Fibroblast of lung (primary cell): ENCODE results near the gene RAPGEF3. TPM values are rescaled to one million over a fixed set of nuclear protein-coding genes. Genes with fewer than 3 reads are reported as not detected.

Experiments
- DNase-seq, 2 donors: peaks; one replicate each; pipeline versions ENCODE4 v3.0.0 to v3.0.0-alpha.2; 2010; ENCODE audit warnings: low read depth in 2 of 2
- H2AFZ ChIP-seq: 2 replicates; pipeline ENCODE4 v1.5.1; 2012; ENCODE audit warnings: low read length, control low read depth, inconsistent platforms
- H3K27ac ChIP-seq: 2 replicates; pipeline ENCODE4 v1.5.1; 2011; ENCODE audit warnings: low read length, control low read depth; ENCODE audit not compliant: insufficient read depth
- H3K27me3 ChIP-seq: 2 replicates; pipeline ENCODE4 v1.5.1; 2011; ENCODE audit warnings: mild to moderate bottlenecking, low read length; ENCODE audit not compliant: control insufficient read depth, insufficient read depth
- H3K36me3 ChIP-seq: 2 replicates; pipeline ENCODE4 v1.5.1; 2011; ENCODE audit warnings: low read length; ENCODE audit not compliant: control insufficient read depth, insufficient read depth
- H3K4me1 ChIP-seq: 2 replicates; pipeline ENCODE4 v1.5.1; 2011; ENCODE audit warnings: low read length; ENCODE audit not compliant: control insufficient read depth, insufficient read depth; ENCODE audit errors: extremely low read depth
- H3K4me2 ChIP-seq: 2 replicates; pipeline ENCODE4 v1.5.1; 2011; ENCODE audit warnings: low read length, control low read depth; ENCODE audit not compliant: insufficient read depth; ENCODE audit errors: extremely low read depth
- H3K4me3 ChIP-seq, 4 experiments: fragments of 200-600 bp in 1 of 4; sonication (generic) in 1 of 4; replicated peaks in 1 of 4; 2 replicates each; pipeline ENCODE4 v1.5.1; 2011 to 2016; ENCODE audit warnings: low read length in 4 of 4, low read depth in 3 of 4, mild to moderate bottlenecking in 3 of 4, control low read depth in 2 of 4, inconsistent platforms in 1 of 4, mixed read lengths in 1 of 4; ENCODE audit not compliant: insufficient read depth in 1 of 4; ENCODE audit errors: control extremely low read depth in 1 of 4
- H3K79me2 ChIP-seq: 2 replicates; pipeline ENCODE4 v1.5.1; 2012; ENCODE audit warnings: mild to moderate bottlenecking, low read length, inconsistent platforms; ENCODE audit not compliant: control insufficient read depth, insufficient read depth
- H3K9ac ChIP-seq: 2 replicates; pipeline ENCODE4 v1.5.1; 2011; ENCODE audit warnings: mild to moderate bottlenecking, low read length, control low read depth; ENCODE audit not compliant: insufficient read depth
- H3K9me3 ChIP-seq: 2 replicates; pipeline ENCODE4 v1.5.1; 2012; ENCODE audit warnings: low read depth, low read length; ENCODE audit not compliant: control insufficient read depth, insufficient read depth
- H4K20me1 ChIP-seq: 2 replicates; pipeline ENCODE4 v1.5.1; 2011; ENCODE audit warnings: low read length; ENCODE audit not compliant: control insufficient read depth, insufficient read depth; ENCODE audit errors: extremely low read depth
- EZH2 ChIP-seq: IDR thresholded peaks from 2 replicates; pipeline ENCODE4 v1.5.1; 2012; ENCODE audit warnings: low read length, control low read depth, mild to moderate bottlenecking; ENCODE audit errors: missing control alignments
- polyA plus RNA-seq, 2 donors: library from polyadenylated mRNA; depleted of rRNA in 1 of 2; stranded (reverse) in 1 of 2; unstranded in 1 of 2; fragments of >200 nt; gene quantifications; 2 replicates each; pipeline ENCODE4 v1.2.1, GENCODE V29; 2011 to 2012; ENCODE audit warnings: missing spikeins in 1 of 2
- total RNA-seq: library from RNA; depleted of rRNA; stranded (reverse); fragments of >200 nt; gene quantifications from 2 replicates; pipeline ENCODE4 v1.2.1, GENCODE V29; 2014
- TF ChIP-seq, protein P1 (sequence below), 2 donors: IDR thresholded peaks in 1 of 2; conservative IDR thresholded peaks in 1 of 2; 1 replicate in 1 of 2; 2 replicates in 1 of 2; pipeline ENCODE4 v1.5.1; 2011 to 2012; ENCODE audit warnings: low read length in 2 of 2, control low read depth in 1 of 2, inconsistent platforms in 1 of 2, low read depth in 1 of 2, mild to moderate bottlenecking in 1 of 2

The RAPGEF3 gene
- total and polyA plus RNA-seq, 2 donors (not counting 1 experiment from before 2014, with no cell fraction given): 0.83 to 2.8 TPM

- Histone ChIP-seq H3K4me2 (no peak overlapping the region), H3K27me3 (no peaks in the 10 kb centered on the region), H3K4me3 (no peak overlapping the region), H3K36me3 (peaks cover 70% of the 10 kb centered on the region), H3K9ac (no peak overlapping the region), H3K9me3 (no peaks in the 10 kb centered on the region), H2AFZ (no peak overlapping the region), H3K4me1 (no peaks in the 10 kb centered on the region), H3K27ac (no peak overlapping the region), H4K20me1 (no peaks in the 10 kb centered on the region), H3K79me2 (no peaks in the 10 kb centered on the region)
- no peak for TF ChIP-seq EZH2
- TF ChIP-seq, protein P1, sequence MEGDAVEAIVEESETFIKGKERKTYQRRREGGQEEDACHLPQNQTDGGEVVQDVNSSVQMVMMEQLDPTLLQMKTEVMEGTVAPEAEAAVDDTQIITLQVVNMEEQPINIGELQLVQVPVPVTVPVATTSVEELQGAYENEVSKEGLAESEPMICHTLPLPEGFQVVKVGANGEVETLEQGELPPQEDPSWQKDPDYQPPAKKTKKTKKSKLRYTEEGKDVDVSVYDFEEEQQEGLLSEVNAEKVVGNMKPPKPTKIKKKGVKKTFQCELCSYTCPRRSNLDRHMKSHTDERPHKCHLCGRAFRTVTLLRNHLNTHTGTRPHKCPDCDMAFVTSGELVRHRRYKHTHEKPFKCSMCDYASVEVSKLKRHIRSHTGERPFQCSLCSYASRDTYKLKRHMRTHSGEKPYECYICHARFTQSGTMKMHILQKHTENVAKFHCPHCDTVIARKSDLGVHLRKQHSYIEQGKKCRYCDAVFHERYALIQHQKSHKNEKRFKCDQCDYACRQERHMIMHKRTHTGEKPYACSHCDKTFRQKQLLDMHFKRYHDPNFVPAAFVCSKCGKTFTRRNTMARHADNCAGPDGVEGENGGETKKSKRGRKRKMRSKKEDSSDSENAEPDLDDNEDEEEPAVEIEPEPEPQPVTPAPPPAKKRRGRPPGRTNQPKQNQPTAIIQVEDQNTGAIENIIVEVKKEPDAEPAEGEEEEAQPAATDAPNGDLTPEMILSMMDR (conservative IDR thresholded peaks at IDR 0.05 in 1 of 2, IDR thresholded peaks at IDR 0.05 in 1 of 2; ENCODE audit: low read depth in 1 of 2, low read length in 2 of 2): no peak
- no peak for DNase-seq
Measured at GRCh38 chr12:47789141-47789540, 30.5 kb upstream of the RAPGEF3 start.

GRCh38 chr12:47787596-47788319 is 29.1 kb upstream of the RAPGEF3 start:
- no peaks in the 10 kb centered on the region for H3K79me2 ChIP-seq
- DNase-seq: no peak
- H3K4me3 ChIP-seq: no peak overlapping the region
- H3K27ac ChIP-seq: no peak overlapping the region
- no peak overlapping the region for H3K4me2 ChIP-seq
- H3K27me3 ChIP-seq: no peaks in the 10 kb centered on the region
- H2AFZ ChIP-seq: no peak overlapping the region
- no peak overlapping the region for H3K9ac ChIP-seq
- peaks cover 67% of the 10 kb centered on the region for H3K36me3 ChIP-seq
- TF ChIP-seq, protein P1 (conservative IDR thresholded peaks at IDR 0.05 in 1 of 2, IDR thresholded peaks at IDR 0.05 in 1 of 2; ENCODE audit: low read depth in 1 of 2, low read length in 2 of 2): no peak
- no peak for TF ChIP-seq EZH2
- no peaks in the 10 kb centered on the region for H3K9me3 ChIP-seq
- no peaks in the 10 kb centered on the region for H4K20me1 ChIP-seq
- H3K4me1 ChIP-seq: no peaks in the 10 kb centered on the region

GRCh38 chr12:47786662-47787280 is 28.1 kb upstream of the RAPGEF3 start:
- no peaks in the 10 kb centered on the region for H3K9me3 ChIP-seq
- no peaks in the 10 kb centered on the region for H3K4me1 ChIP-seq
- H2AFZ ChIP-seq: no peak overlapping the region
- peaks cover 62% of the 10 kb centered on the region for H3K36me3 ChIP-seq
- H3K27me3 ChIP-seq: no peaks in the 10 kb centered on the region
- no peak overlapping the region for H3K27ac ChIP-seq
- no peaks in the 10 kb centered on the region for H3K79me2 ChIP-seq
- H3K4me2 ChIP-seq: no peak overlapping the region
- H3K4me3 ChIP-seq: no peak overlapping the region
- H3K9ac ChIP-seq: no peak overlapping the region
- no peak for TF ChIP-seq EZH2
- TF ChIP-seq, protein P1 (conservative IDR thresholded peaks at IDR 0.05 in 1 of 2, IDR thresholded peaks at IDR 0.05 in 1 of 2; ENCODE audit: low read depth in 1 of 2, low read length in 2 of 2): no peak
- no peaks in the 10 kb centered on the region for H4K20me1 ChIP-seq
- DNase-seq: no peak
